SK-N-SH (cell line): ENCODE results near the gene CDH22. TPM values are rescaled to one million over a fixed set of nuclear protein-coding genes. Genes with fewer than 3 reads are reported as not detected.

ENCODE experiments used
- CTCF ChIA-PET: fragments of 300-600, 350-600 bp; formaldehyde crosslinking; extraction: SDS; loops from one replicate; lab custom pipeline; 2021; lab: Yijun Ruan, JAX
- POLR2A ChIA-PET: fragments of 350-600 bp; sonication (Branson Sonifier 250); formaldehyde crosslinking; extraction: SDS; loops from one replicate; lab custom pipeline; 2020; ENCODE audit warnings: antibody characterized with exemption, inconsistent platforms; lab: Yijun Ruan, JAX
- DNase-seq: peaks from one replicate; pipeline ENCODE4 v3.0.0; 2012
- H2AFZ ChIP-seq: fragments of 200-600 bp; sonication (generic); 2 replicates; pipeline ENCODE4 v1.8.1; 2016; ENCODE audit warnings: antibody characterized with exemption, mild to moderate bottlenecking, low read depth
- H3F3A ChIP-seq: fragments of 200-600 bp; sonication (generic); replicated peaks from 2 replicates; pipeline ENCODE3; 2016; ENCODE audit warnings: antibody characterized with exemption, mild to moderate bottlenecking; ENCODE audit not compliant: insufficient read depth
- H3K27ac ChIP-seq, 2 experiments: fragments of 200-500 bp in 1 of 2; fragments of 200-600 bp in 1 of 2; sonication (Bioruptor generic) in 1 of 2; sonication (generic), shearing (Covaris generic) in 1 of 2; 2 replicates each; pipeline versions ENCODE4 v1.5.1 to v1.6.1; 2014 to 2016; ENCODE audit warnings: low read depth in 2 of 2, inconsistent platforms in 1 of 2, low read length in 1 of 2, mild to moderate bottlenecking in 1 of 2, mixed read lengths in 1 of 2
- H3K27me3 ChIP-seq: fragments of 200-600 bp; sonication (generic), shearing (Covaris generic); 2 replicates; pipeline ENCODE4 v1.6.1; 2016; ENCODE audit warnings: mixed run types; ENCODE audit not compliant: insufficient read depth
- H3K36me3 ChIP-seq, 2 experiments: fragments of 200-500 bp in 1 of 2; fragments of 200-600 bp in 1 of 2; sonication (Bioruptor generic) in 1 of 2; sonication (generic) in 1 of 2; replicated peaks in 1 of 2; 2 replicates each; pipeline versions ENCODE3 to v1.5.1; 2014 to 2016; ENCODE audit warnings: low read length in 1 of 2, mild to moderate bottlenecking in 1 of 2; ENCODE audit not compliant: insufficient read depth in 2 of 2, control insufficient read depth in 1 of 2
- H3K4me1 ChIP-seq, 2 experiments: fragments of 200-500 bp in 1 of 2; fragments of 200-600 bp in 1 of 2; sonication (Bioruptor generic) in 1 of 2; sonication (generic), shearing (Covaris generic) in 1 of 2; 2 replicates each; pipeline versions ENCODE4 v1.5.1 to v1.6.1; 2014 to 2016; ENCODE audit warnings: low read depth in 1 of 2, low read length in 1 of 2, mixed run types in 1 of 2; ENCODE audit not compliant: insufficient read depth in 2 of 2, control insufficient read depth in 1 of 2
- H3K4me2 ChIP-seq: fragments of 200-600 bp; sonication (generic), shearing (Covaris generic); 2 replicates; pipeline ENCODE4 v1.6.1; 2017; ENCODE audit warnings: mixed run types
- H3K4me3 ChIP-seq, 2 experiments: fragments of 200-500 bp in 1 of 2; fragments of 200-600 bp in 1 of 2; sonication (Bioruptor generic) in 1 of 2; sonication (generic), shearing (Covaris generic) in 1 of 2; 2 replicates each; pipeline versions ENCODE4 v1.5.1 to v1.8.1; 2014 to 2016; ENCODE audit warnings: low read depth in 2 of 2, inconsistent platforms in 1 of 2, low read length in 1 of 2, mild to moderate bottlenecking in 1 of 2, mixed read lengths in 1 of 2, moderate library complexity in 1 of 2
- H3K79me2 ChIP-seq: fragments of 200-600 bp; sonication (generic); 2 replicates; pipeline ENCODE4 v1.8.1; 2017; ENCODE audit warnings: mild to moderate bottlenecking; ENCODE audit not compliant: insufficient read depth
- H3K9ac ChIP-seq: fragments of 200-600 bp; sonication (generic); 2 replicates; pipeline ENCODE4 v1.6.1; 2017; ENCODE audit warnings: mixed run types
- H3K9me2 ChIP-seq: fragments of 200-600 bp; sonication (generic); 2 replicates; pipeline ENCODE4 v1.6.1; 2017; ENCODE audit warnings: mixed run types
- H3K9me3 ChIP-seq: fragments of 200-600 bp; sonication (generic); 2 replicates; pipeline ENCODE4 v1.6.1; 2017; ENCODE audit warnings: mixed run types, mild to moderate bottlenecking, moderate library complexity
- H4K20me1 ChIP-seq: fragments of 200-600 bp; sonication (generic); 2 replicates; pipeline ENCODE4 v1.6.1; 2017; ENCODE audit warnings: mild to moderate bottlenecking, mixed run types; ENCODE audit not compliant: insufficient read depth
- CHD2 ChIP-seq: fragments of 150-350 bp; IDR thresholded peaks from 2 replicates; pipeline ENCODE4 v1.6.1; 2018; ENCODE audit warnings: low read length; ENCODE audit not compliant: partially characterized antibody
- CTCF ChIP-seq: fragments of 200-600 bp; sonication (generic); IDR thresholded peaks from 2 replicates; pipeline ENCODE4 v1.6.1; 2017; ENCODE audit warnings: antibody characterized with exemption, mild to moderate bottlenecking, moderate library complexity
- EZH2phosphoT487 ChIP-seq: fragments of 200-600 bp; sonication (generic); IDR thresholded peaks from 2 replicates; pipeline ENCODE4 v1.6.1; 2017; ENCODE audit warnings: low read depth, mixed run types, mild to moderate bottlenecking, antibody characterized with exemption, moderate library complexity, borderline replicate concordance
- GATA2 ChIP-seq: sonication (generic); formaldehyde crosslinking; IDR thresholded peaks from 2 replicates; pipeline ENCODE4 v1.5.0; 2020; ENCODE audit warnings: mild to moderate bottlenecking, missing genetic modification reagents
- IRF3 ChIP-seq: fragments of 150-350 bp; IDR thresholded peaks from 2 replicates; pipeline ENCODE4 v1.6.1; 2016; ENCODE audit warnings: mild to moderate bottlenecking, low read depth, low read length
- JUND ChIP-seq: IDR thresholded peaks from 2 replicates; pipeline ENCODE4 v1.4.0; 2012
- MAX ChIP-seq: IDR thresholded peaks from 2 replicates; pipeline ENCODE4 v1.4.0; 2012; ENCODE audit warnings: low read depth
- MXI1 ChIP-seq: IDR thresholded peaks from 2 replicates; pipeline ENCODE4 v1.6.1; 2012; ENCODE audit warnings: mild to moderate bottlenecking, low read depth, low read length, improper control_type of control experiment
- NRF1 ChIP-seq: IDR thresholded peaks from 2 replicates; pipeline ENCODE4 v1.6.1; 2012; ENCODE audit warnings: low read depth, mild to moderate bottlenecking, low read length
- PBX3 ChIP-seq: IDR thresholded peaks from 2 replicates; pipeline ENCODE4; 2012
- POLR2AphosphoS5 ChIP-seq: IDR thresholded peaks from 2 replicates; pipeline ENCODE4 v1.6.1; 2012; ENCODE audit warnings: low read depth, low read length
- RAD21 ChIP-seq: IDR thresholded peaks from 2 replicates; pipeline ENCODE4 v1.6.1; 2012; ENCODE audit warnings: mild to moderate bottlenecking, low read length
- RCOR1 ChIP-seq: fragments of 150-350 bp; IDR thresholded peaks from 2 replicates; pipeline ENCODE4 v1.6.1; 2017; ENCODE audit warnings: antibody characterized with exemption, low read length
- RFX5 ChIP-seq: IDR thresholded peaks from 2 replicates; pipeline ENCODE4 v1.6.1; 2012; ENCODE audit warnings: mild to moderate bottlenecking, improper control_type of control experiment, low read length
- TAF1 ChIP-seq: IDR thresholded peaks from 2 replicates; pipeline ENCODE4 v1.6.1; 2012; ENCODE audit warnings: low read depth, mild to moderate bottlenecking, low read length, moderate library complexity, borderline replicate concordance
- TEAD4 ChIP-seq: IDR thresholded peaks from 2 replicates; pipeline ENCODE4 v1.4.0; 2012; ENCODE audit warnings: mild to moderate bottlenecking, borderline replicate concordance; ENCODE audit not compliant: insufficient read depth
- USF1 ChIP-seq: IDR thresholded peaks from 2 replicates; pipeline ENCODE4 v1.4.0; 2012; ENCODE audit warnings: low read depth, borderline replicate concordance
- YY1 ChIP-seq: IDR thresholded peaks from 2 replicates; pipeline ENCODE4 v1.4.0; 2012; ENCODE audit warnings: low read depth, mild to moderate bottlenecking
- WGBS: methylation state at CpG from one replicate; pipeline ENCODE4 v1.1.6; 2017; ENCODE audit warnings: low lambda C conversion rate; 5-methylcytosine and 5-hydroxymethylcytosine counted together
- polyA plus RNA-seq, 3 experiments: library from polyadenylated mRNA; depleted of rRNA; stranded (reverse); fragments of >200 nt; gene quantifications; 2 replicates each; pipeline ENCODE4 v1.2.3, GENCODE V29; 2012

CDH22 gene
- polyA plus RNA-seq, 1 of the 3 experiments (the other 2 are of a cell fraction), result not detected

GRCh38 chr20:46300281-46300680 is 8.0 kb downstream of the CDH22 start:
- H3F3A ChIP-seq, result no peaks in the 10 kb centered on the region
- H3K9me2 ChIP-seq, result no peaks in the 10 kb centered on the region
- H4K20me1 ChIP-seq, result no peaks in the 10 kb centered on the region
- H3K9me3 ChIP-seq, result no peaks in the 10 kb centered on the region
- no peaks in the 10 kb centered on the region for H3K79me2 ChIP-seq
- no peak overlapping the region for H3K9ac ChIP-seq
- no peak overlapping the region for H3K4me3 ChIP-seq
- H3K4me2 ChIP-seq, result no peak overlapping the region
- H3K36me3 ChIP-seq, result no peaks in the 10 kb centered on the region
- TF ChIP-seq MXI1 (no peak), GATA2 (CRISPR knock-in tag) (no peak), POLR2AphosphoS5 (no peak), MAX (no peak), YY1 (no peak), PBX3 (no peak), EZH2phosphoT487 (no peak), RAD21 (no peak), CHD2 (no peak), USF1 (no peak)
- DNase-seq, result no peak
- CTCF ChIA-PET, result interaction anchor here (1.7 to 14.2 kb wide), 3 partner anchors 46 to 170 kb away, joined by 6 to 190 read pairs (median 140); no protein-coding TSS in a partner anchor
- no peak overlapping the region for H2AFZ ChIP-seq
- WGBS, result 70% methylated on average over 12 of the region's 12 CpGs
- POLR2A ChIA-PET, result no interaction called here
- H3K27me3 ChIP-seq, result no peaks in the 10 kb centered on the region; the same call in 1 of the 2 replicates
- H3K27ac ChIP-seq, result no peak overlapping the region
- peaks cover 0 to 3% of the 10 kb centered on the region in 2 experiments; a peak in 1 of 4 replicates for H3K4me1 ChIP-seq

- H3K9ac ChIP-seq, result no peak overlapping the region
- H3K9me2 ChIP-seq, result no peaks in the 10 kb centered on the region
- H3K4me3 ChIP-seq, result no peak overlapping the region
- CTCF ChIA-PET, result interaction anchor here (1.1 to 14.2 kb wide), 5 partner anchors 8 to 169 kb away, joined by 4 to 140 read pairs (median 7); no protein-coding TSS in a partner anchor
- no peaks in the 10 kb centered on the region for H4K20me1 ChIP-seq
- H3K36me3 ChIP-seq, result no peaks in the 10 kb centered on the region
- H3K4me2 ChIP-seq, result no peak overlapping the region
- H3K4me1 ChIP-seq, result peaks cover 0 to 3% of the 10 kb centered on the region in 2 experiments; a peak in 1 of 4 replicates
- H3K27me3 ChIP-seq, result no peaks in the 10 kb centered on the region; the same call in 1 of the 2 replicates
- no peak overlapping the region for H2AFZ ChIP-seq
- 40% methylated on average over 7 of the region's 7 CpGs for WGBS
- TF ChIP-seq RCOR1 (no peak), YY1 (no peak), TAF1 (no peak), POLR2AphosphoS5 (no peak), NRF1 (no peak), JUND (no peak), CTCF (no peak), TEAD4 (no peak), IRF3 (no peak), USF1 (no peak), RFX5 (no peak), EZH2phosphoT487 (no peak)
- no peak for DNase-seq
- H3K27ac ChIP-seq, result no peak overlapping the region
- H3K79me2 ChIP-seq, result no peaks in the 10 kb centered on the region
- H3F3A ChIP-seq, result no peaks in the 10 kb centered on the region
- POLR2A ChIA-PET, result no interaction called here
- H3K9me3 ChIP-seq, result no peaks in the 10 kb centered on the region
These were observed 9.2 kb downstream of the CDH22 start for GRCh38 chr20:46299078-46299477.
